Measurements from ENCODE around the gene ALPK3.

Gene ALPK3

DNA sequence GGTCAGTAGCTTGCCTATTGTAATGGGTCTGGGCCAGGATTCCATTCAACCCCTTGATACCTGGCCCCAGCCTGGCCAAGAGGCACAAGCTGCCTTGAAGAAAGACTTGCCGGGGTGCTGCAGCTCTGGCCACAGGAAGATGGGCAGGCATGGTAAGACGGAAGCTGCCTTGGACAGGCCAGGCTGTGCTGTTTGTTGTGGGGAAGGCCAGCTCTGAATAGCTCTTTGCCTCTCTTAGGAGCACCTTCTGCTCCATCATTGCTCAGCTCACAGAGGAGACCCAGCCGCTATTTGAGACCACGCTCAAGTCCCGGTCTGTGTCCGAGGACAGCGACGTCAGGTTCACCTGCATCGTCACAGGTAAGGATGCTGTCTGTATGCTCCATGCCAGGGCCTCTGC, 10.1 kb downstream of the ALPK3 start:
- Histone ChIP-seq H3K9me3 (ENCODE audit: control insufficient read depth, insufficient read depth, low read depth, low read length) (no peaks in the 10 kb centered on the region), H3K4me1 (ENCODE audit: control insufficient read depth, insufficient read depth, low read length) (peaks cover 13% of the 10 kb centered on the region), H3K4me3 (ENCODE audit: low read depth, low read length) (no peak overlapping the region), H3K36me3 (ENCODE audit: control insufficient read depth, insufficient read depth, low read length) (peaks cover 15% of the 10 kb centered on the region; the same call in 1 of the 2 replicates), H3K27me3 (ENCODE audit: control insufficient read depth, insufficient read depth, low read length) (no peaks in the 10 kb centered on the region), H3K27ac (ENCODE audit: low read depth, low read length) (no peak overlapping the region), H3K9ac (ENCODE audit: low read length) (no peak overlapping the region)

DNA sequence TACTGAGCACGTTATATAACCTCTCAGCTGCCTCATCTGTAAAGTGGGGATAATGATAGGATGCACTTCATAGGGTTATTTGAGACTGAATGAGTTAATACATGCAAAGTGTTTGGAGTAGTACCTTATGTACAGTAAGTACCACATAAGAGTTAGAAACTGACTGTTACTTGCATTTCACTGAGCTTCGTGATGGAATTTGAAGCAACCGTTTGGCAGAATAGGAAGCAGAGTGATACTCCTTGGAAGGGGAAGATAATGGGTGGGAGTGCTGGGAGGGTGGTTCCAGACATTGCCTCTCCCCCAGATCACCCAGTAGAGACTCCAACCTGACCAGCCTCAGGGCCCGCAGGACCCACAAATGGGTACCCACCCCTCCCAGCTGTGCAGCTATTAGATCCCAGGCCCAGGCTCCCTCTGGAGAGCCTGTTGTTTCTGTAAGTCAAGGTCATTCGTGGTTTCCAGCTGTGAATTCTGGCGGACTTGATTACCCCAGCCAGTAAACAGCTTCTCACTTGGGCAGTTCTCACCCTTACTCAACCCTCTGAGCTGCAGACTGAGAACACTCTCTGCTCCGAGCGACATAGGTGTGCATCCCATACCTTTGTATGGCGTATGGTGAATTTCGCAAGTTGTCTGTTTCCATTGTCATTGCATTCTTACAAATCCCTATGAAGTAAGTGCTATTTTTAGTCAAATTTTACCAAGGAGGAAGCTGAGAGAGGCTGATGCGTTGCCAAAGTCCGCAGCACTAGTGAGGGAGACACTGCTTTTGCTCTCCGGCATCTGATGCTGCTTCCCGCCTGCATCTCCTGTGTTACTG, 11.1 kb downstream of the ALPK3 start:
- Histone ChIP-seq H3K9ac (ENCODE audit: low read length) (no peak overlapping the region), H3K4me3 (ENCODE audit: low read depth, low read length) (no peak overlapping the region), H3K27ac (ENCODE audit: low read depth, low read length) (no peak overlapping the region), H3K4me1 (ENCODE audit: control insufficient read depth, insufficient read depth, low read length) (peaks cover 7% of the 10 kb centered on the region), H3K36me3 (ENCODE audit: control insufficient read depth, insufficient read depth, low read length) (peaks cover 25% of the 10 kb centered on the region; the same call in 1 of the 2 replicates), H3K9me3 (ENCODE audit: control insufficient read depth, insufficient read depth, low read depth, low read length) (no peaks in the 10 kb centered on the region), H3K27me3 (ENCODE audit: control insufficient read depth, insufficient read depth, low read length) (no peaks in the 10 kb centered on the region)

DNA sequence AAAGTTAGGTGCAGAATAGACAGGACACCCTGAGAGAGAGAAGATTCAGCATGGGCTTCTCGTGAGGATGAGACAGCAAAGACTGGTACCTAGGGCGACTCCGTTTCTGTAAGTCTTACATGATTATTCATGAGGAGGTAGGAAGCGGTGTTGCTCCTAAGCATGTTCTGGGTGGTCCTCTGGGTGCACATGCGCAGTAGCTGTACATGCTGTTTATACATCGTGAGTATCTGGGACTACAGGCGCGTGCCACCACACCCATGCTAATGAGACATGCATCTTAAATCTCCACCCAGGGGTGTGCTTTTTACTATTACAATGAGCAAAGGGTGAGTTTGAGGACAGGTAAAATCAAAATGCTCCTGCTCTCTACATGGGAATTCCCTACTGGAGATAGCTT, 12.3 kb downstream of the ALPK3 start:
- Histone ChIP-seq H3K4me1 (ENCODE audit: control insufficient read depth, insufficient read depth, low read length) (peaks cover 7% of the 10 kb centered on the region), H3K36me3 (ENCODE audit: control insufficient read depth, insufficient read depth, low read length) (peaks cover 25% of the 10 kb centered on the region; the same call in 1 of the 2 replicates), H3K4me3 (ENCODE audit: low read depth, low read length) (no peak overlapping the region), H3K27me3 (ENCODE audit: control insufficient read depth, insufficient read depth, low read length) (no peaks in the 10 kb centered on the region), H3K9ac (ENCODE audit: low read length) (no peak overlapping the region), H3K9me3 (ENCODE audit: control insufficient read depth, insufficient read depth, low read depth, low read length) (no peaks in the 10 kb centered on the region), H3K27ac (ENCODE audit: low read depth, low read length) (no peak overlapping the region)

DNA sequence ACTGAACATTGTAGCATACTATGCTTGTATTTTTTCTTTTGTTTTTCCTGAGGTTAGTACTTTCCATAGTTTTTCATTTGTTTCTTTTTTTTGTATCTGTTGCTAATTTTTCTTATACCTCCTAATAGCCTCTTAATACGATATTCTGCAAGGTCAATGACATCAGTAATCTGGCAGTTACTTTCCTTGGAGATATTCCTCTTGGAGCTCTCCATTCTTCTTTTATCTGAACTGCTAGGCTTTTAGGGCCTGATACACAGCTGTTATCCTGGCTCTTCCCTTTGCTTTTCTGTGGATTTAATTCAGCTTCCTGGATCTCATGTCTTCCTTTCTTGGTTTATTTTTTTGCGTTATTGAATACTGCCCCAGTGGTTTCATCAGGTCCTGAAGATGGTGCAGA, 12.9 kb downstream of the ALPK3 start:
- no peak overlapping the region for H3K9ac ChIP-seq (ENCODE audit: low read length)
- no peak overlapping the region for H3K4me3 ChIP-seq (ENCODE audit: low read depth, low read length)
- H3K4me1 ChIP-seq (ENCODE audit: control insufficient read depth, insufficient read depth, low read length): peaks cover 7% of the 10 kb centered on the region
- H3K36me3 ChIP-seq (ENCODE audit: control insufficient read depth, insufficient read depth, low read length): peaks cover 25% of the 10 kb centered on the region; the same call in 1 of the 2 replicates
- no peaks in the 10 kb centered on the region for H3K9me3 ChIP-seq (ENCODE audit: control insufficient read depth, insufficient read depth, low read depth, low read length)
- no peak overlapping the region for H3K27ac ChIP-seq (ENCODE audit: low read depth, low read length)
- H3K27me3 ChIP-seq (ENCODE audit: control insufficient read depth, insufficient read depth, low read length): no peaks in the 10 kb centered on the region

DNA sequence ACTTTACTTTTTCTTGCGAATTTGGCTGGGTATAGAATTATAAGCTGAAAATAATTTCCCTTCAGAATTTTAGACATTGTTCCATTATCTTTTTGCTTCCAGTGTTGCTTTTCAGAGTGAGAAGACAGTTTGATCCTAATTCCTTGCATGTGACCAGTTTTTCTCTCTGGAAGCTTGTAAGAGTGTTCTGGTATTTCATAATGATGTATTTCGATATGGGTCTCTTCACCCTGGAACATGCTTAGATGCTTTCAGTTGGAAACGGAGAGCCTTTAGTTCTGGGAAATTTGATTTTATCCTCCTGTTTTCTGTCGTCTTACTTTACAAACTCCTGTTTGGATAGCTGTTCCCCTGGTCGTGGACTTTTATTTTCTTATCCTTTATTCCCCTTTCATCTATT, 13.9 kb downstream of the ALPK3 start:
- Histone ChIP-seq H3K4me3 (ENCODE audit: low read depth, low read length) (no peak overlapping the region), H3K9me3 (ENCODE audit: control insufficient read depth, insufficient read depth, low read depth, low read length) (no peaks in the 10 kb centered on the region), H3K9ac (ENCODE audit: low read length) (no peak overlapping the region), H3K27ac (ENCODE audit: low read depth, low read length) (no peak overlapping the region), H3K4me1 (ENCODE audit: control insufficient read depth, insufficient read depth, low read length) (peaks cover 7% of the 10 kb centered on the region), H3K27me3 (ENCODE audit: control insufficient read depth, insufficient read depth, low read length) (no peaks in the 10 kb centered on the region), H3K36me3 (ENCODE audit: control insufficient read depth, insufficient read depth, low read length) (peaks cover 25% of the 10 kb centered on the region; the same call in 1 of the 2 replicates)

- peaks cover 25% of the 10 kb centered on the region; the same call in 1 of the 2 replicates for H3K36me3 ChIP-seq (ENCODE audit: control insufficient read depth, insufficient read depth, low read length)
- peaks cover 7% of the 10 kb centered on the region for H3K4me1 ChIP-seq (ENCODE audit: control insufficient read depth, insufficient read depth, low read length)
- H3K4me3 ChIP-seq (ENCODE audit: low read depth, low read length): no peak overlapping the region
- no peak overlapping the region for H3K9ac ChIP-seq (ENCODE audit: low read length)
- H3K27me3 ChIP-seq (ENCODE audit: control insufficient read depth, insufficient read depth, low read length): no peaks in the 10 kb centered on the region
- no peak overlapping the region for H3K27ac ChIP-seq (ENCODE audit: low read depth, low read length)
- H3K9me3 ChIP-seq (ENCODE audit: control insufficient read depth, insufficient read depth, low read depth, low read length): no peaks in the 10 kb centered on the region
Measured at GRCh38 chr15:84831613-84832012, 14.5 kb downstream of the ALPK3 start.

GRCh38 chr15:84832448-84833040, 15.4 kb downstream of the ALPK3 start:
- H3K36me3 ChIP-seq (ENCODE audit: control insufficient read depth, insufficient read depth, low read length): peaks cover 22% of the 10 kb centered on the region; the same call in 1 of the 2 replicates
- no peak overlapping the region for H3K9ac ChIP-seq (ENCODE audit: low read length)
- H3K27ac ChIP-seq (ENCODE audit: low read depth, low read length): no peak overlapping the region
- no peak overlapping the region for H3K4me3 ChIP-seq (ENCODE audit: low read depth, low read length)
- H3K9me3 ChIP-seq (ENCODE audit: control insufficient read depth, insufficient read depth, low read depth, low read length): no peaks in the 10 kb centered on the region
- H3K27me3 ChIP-seq (ENCODE audit: control insufficient read depth, insufficient read depth, low read length): no peaks in the 10 kb centered on the region
- H3K4me1 ChIP-seq (ENCODE audit: control insufficient read depth, insufficient read depth, low read length): peaks cover 7% of the 10 kb centered on the region

- Histone ChIP-seq H3K4me1 (ENCODE audit: control insufficient read depth, insufficient read depth, low read length) (peaks cover 4% of the 10 kb centered on the region; the same call in 1 of the 2 replicates), H3K27me3 (ENCODE audit: control insufficient read depth, insufficient read depth, low read length) (no peaks in the 10 kb centered on the region), H3K9me3 (ENCODE audit: control insufficient read depth, insufficient read depth, low read depth, low read length) (no peaks in the 10 kb centered on the region), H3K9ac (ENCODE audit: low read length) (no peak overlapping the region), H3K4me3 (ENCODE audit: low read depth, low read length) (no peak overlapping the region), H3K36me3 (ENCODE audit: control insufficient read depth, insufficient read depth, low read length) (peaks cover 14% of the 10 kb centered on the region; the same call in 1 of the 2 replicates), H3K27ac (ENCODE audit: low read depth, low read length) (no peak overlapping the region)
Measured at GRCh38 chr15:84833447-84834228, 16.5 kb downstream of the ALPK3 start.

GRCh38 chr15:84834229-84834955, 17.2 kb downstream of the ALPK3 start:
- Histone ChIP-seq H3K9me3 (ENCODE audit: control insufficient read depth, insufficient read depth, low read depth, low read length) (no peaks in the 10 kb centered on the region), H3K4me1 (ENCODE audit: control insufficient read depth, insufficient read depth, low read length) (no peaks in the 10 kb centered on the region), H3K36me3 (ENCODE audit: control insufficient read depth, insufficient read depth, low read length) (peaks cover 17% of the 10 kb centered on the region; the same call in 1 of the 2 replicates), H3K9ac (ENCODE audit: low read length) (no peak overlapping the region), H3K4me3 (ENCODE audit: low read depth, low read length) (no peak overlapping the region), H3K27me3 (ENCODE audit: control insufficient read depth, insufficient read depth, low read length) (no peaks in the 10 kb centered on the region), H3K27ac (ENCODE audit: low read depth, low read length) (no peak overlapping the region)

- peaks cover 22% of the 10 kb centered on the region; the same call in 1 of the 2 replicates for H3K36me3 ChIP-seq (ENCODE audit: control insufficient read depth, insufficient read depth, low read length)
- H3K9ac ChIP-seq (ENCODE audit: low read length): no peak overlapping the region
- H3K4me3 ChIP-seq (ENCODE audit: low read depth, low read length): no peak overlapping the region
- no peaks in the 10 kb centered on the region for H3K27me3 ChIP-seq (ENCODE audit: control insufficient read depth, insufficient read depth, low read length)
- H3K9me3 ChIP-seq (ENCODE audit: control insufficient read depth, insufficient read depth, low read depth, low read length): no peaks in the 10 kb centered on the region
- no peaks in the 10 kb centered on the region for H3K4me1 ChIP-seq (ENCODE audit: control insufficient read depth, insufficient read depth, low read length)
- no peak overlapping the region for H3K27ac ChIP-seq (ENCODE audit: low read depth, low read length)
Measured at GRCh38 chr15:84834969-84835368, 17.8 kb downstream of the ALPK3 start.

Measured in HUES6 (cell line).